Measurements from ENCODE around the gene IFNL3.

IFNL3 gene

DNA sequence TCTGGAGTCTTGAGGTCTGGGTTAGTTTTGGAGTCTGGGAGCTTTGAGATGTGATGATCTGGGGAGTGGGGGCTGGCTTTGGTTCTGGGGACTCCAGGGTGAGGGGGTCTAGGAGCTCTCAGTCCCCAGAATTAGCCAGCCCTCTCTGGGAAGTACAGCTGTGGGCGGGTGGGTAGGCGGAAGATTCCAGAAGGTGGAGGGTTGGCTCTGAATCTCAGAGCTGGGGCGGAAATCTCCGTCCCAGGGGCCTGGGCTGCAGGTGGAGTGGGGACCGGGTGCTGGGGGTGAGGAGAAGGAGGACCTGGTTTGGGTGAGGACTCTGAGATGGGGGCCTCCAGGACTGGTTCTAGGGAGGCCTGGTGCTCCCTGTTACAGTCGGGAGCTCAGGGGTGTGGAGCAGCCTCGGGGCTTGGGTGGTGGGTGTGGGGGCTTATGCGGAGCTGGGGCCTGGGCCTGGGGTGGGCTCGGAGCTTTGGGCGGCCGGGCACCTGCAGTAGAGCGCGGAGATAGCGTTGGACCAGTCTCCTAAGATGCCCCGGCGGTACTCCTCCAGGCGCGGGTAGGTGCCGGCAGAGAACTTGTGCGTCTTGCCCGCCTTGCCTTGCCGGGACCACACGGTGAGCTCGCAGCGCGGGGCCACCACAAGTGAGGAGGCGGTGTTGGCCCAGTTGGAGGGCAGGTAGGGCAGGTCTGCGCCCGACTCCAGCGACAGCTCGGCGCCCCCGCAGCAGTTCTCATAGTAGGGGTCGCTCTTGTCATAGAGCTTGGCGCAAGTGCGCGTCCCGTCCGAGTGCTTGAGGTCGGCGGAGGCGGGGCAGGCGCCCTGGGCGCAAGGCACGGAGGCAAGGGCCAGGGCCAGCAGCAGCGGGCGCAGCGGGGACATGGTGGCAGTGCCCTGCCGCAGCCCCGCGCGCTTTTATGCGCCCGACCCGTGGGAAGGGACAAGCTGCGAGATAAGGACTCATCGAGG, 41.1 kb downstream of the IFNL3 start, which contains the start of gene SYCN:
Gene SYCN (minus strand): TSS at position 892 of the 970 bp plus-strand sequence. CDS start 9 bp downstream, at position 883.
- H3K4me3 ChIP-seq (ENCODE audit: low read depth, low read length), result no peak within 1 kb of the TSS

GRCh38 chr19:39202998-39203355, 41.8 kb downstream of the IFNL3 start:
- TF ChIP-seq, protein P1, sequence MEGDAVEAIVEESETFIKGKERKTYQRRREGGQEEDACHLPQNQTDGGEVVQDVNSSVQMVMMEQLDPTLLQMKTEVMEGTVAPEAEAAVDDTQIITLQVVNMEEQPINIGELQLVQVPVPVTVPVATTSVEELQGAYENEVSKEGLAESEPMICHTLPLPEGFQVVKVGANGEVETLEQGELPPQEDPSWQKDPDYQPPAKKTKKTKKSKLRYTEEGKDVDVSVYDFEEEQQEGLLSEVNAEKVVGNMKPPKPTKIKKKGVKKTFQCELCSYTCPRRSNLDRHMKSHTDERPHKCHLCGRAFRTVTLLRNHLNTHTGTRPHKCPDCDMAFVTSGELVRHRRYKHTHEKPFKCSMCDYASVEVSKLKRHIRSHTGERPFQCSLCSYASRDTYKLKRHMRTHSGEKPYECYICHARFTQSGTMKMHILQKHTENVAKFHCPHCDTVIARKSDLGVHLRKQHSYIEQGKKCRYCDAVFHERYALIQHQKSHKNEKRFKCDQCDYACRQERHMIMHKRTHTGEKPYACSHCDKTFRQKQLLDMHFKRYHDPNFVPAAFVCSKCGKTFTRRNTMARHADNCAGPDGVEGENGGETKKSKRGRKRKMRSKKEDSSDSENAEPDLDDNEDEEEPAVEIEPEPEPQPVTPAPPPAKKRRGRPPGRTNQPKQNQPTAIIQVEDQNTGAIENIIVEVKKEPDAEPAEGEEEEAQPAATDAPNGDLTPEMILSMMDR (IDR thresholded peaks at IDR 0.05; ENCODE audit: control insufficient read depth, extremely low read depth, insufficient read depth), result no peak
- DNase-seq (ENCODE audit: low read depth), result no peak
- H3K4me3 ChIP-seq (ENCODE audit: low read depth, low read length), result no peak overlapping the region

More for the DNA sequence above, 41.1 kb downstream of the IFNL3 start, which contains the start of gene SYCN:
- no peak for DNase-seq (ENCODE audit: low read depth)
- TF ChIP-seq, protein P1 (IDR thresholded peaks at IDR 0.05; ENCODE audit: control insufficient read depth, extremely low read depth, insufficient read depth), result no peak

- TF ChIP-seq, protein P1 (IDR thresholded peaks at IDR 0.05; ENCODE audit: control insufficient read depth, extremely low read depth, insufficient read depth), result no peak
- DNase-seq (ENCODE audit: low read depth), result no peak
- no peak overlapping the region for H3K4me3 ChIP-seq (ENCODE audit: low read depth, low read length)
Measured at GRCh38 chr19:39200803-39201115, 44.0 kb downstream of the IFNL3 start.

GRCh38 chr19:39200066-39200802, 44.6 kb downstream of the IFNL3 start:
- no peak for DNase-seq (ENCODE audit: low read depth)
- TF ChIP-seq, protein P1 (IDR thresholded peaks at IDR 0.05; ENCODE audit: control insufficient read depth, extremely low read depth, insufficient read depth), result no peak
- H3K4me3 ChIP-seq (ENCODE audit: low read depth, low read length), result no peak overlapping the region

GRCh38 chr19:39199025-39199424, 45.8 kb downstream of the IFNL3 start:
- H3K4me3 ChIP-seq (ENCODE audit: low read depth, low read length), result no peak overlapping the region
- no peak for DNase-seq (ENCODE audit: low read depth)
- TF ChIP-seq, protein P1 (IDR thresholded peaks at IDR 0.05; ENCODE audit: control insufficient read depth, extremely low read depth, insufficient read depth), result no peak

DNA sequence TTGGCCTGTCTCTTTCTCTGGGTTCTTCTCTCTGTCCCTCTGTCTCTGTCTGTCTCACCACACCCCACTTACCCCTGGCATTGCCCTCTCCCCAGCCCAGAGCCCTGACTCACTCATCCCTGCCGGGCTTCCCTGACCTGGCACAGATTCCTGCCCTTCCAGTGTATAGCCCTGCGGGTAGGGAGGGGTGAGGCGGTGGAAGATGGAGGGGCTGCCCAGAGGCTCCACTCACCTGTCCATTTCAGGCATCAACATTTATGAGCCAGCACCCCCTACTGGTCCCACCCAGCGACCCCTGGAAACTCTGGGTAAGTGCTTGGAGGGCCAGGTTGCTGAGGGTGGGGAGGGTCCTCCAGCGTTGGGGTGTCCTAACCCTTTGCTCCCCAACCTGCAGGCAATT, 47.0 kb downstream of the IFNL3 start:
- no peak overlapping the region for H3K4me3 ChIP-seq (ENCODE audit: low read depth, low read length)
- TF ChIP-seq, protein P1 (IDR thresholded peaks at IDR 0.05; ENCODE audit: control insufficient read depth, extremely low read depth, insufficient read depth), result no peak
- DNase-seq (ENCODE audit: low read depth), result no peak

Measured in LNCaP clone FGC (cell line).